ENCODE data around the gene KCNV2. TPM values are rescaled to one million over a fixed set of nuclear protein-coding genes. Genes with fewer than 3 reads are reported as not detected.
A peak's percentile ranks its signal among the peaks of the same experiment; 100 is the strongest.

KCNV2 gene
- total RNA-seq, 1 experiment from 2014 or later, result not detected

DNA sequence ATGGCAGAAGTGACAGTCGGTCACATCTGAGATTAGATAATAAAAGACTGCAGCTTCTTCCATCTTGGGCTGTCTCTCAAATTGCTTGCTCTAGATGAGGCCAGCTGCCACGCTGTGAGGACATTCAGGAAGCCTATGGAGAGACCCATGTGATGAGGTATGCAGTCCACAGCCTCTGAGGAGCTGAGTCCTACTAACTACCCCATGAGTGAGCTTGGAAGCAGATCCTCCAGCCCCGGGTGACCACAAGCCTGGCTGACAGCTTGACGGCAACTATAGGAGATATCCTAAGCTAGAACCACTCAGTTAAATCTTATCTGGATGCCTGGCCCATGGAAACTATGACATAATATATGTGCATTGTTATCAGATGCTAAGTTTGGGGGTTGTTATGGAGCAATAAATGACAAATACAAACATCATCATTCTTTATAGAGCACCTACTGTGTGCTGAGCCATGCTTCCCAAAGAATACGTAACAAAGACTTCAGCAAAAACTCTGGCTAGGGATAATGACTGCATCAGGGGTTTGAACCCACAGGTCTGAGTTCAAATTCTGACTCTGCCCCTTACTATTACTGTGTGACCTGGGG is 26.7 kb downstream of the KCNV2 start:
- DNase-seq (ENCODE audit: low read depth), result no peak
- in situ Hi-C loops (cut with HindIII; ENCODE audit: low pct_unique_long_range_greater_than_20kb, low sequenced_read_pairs), result no loop called here

DNA sequence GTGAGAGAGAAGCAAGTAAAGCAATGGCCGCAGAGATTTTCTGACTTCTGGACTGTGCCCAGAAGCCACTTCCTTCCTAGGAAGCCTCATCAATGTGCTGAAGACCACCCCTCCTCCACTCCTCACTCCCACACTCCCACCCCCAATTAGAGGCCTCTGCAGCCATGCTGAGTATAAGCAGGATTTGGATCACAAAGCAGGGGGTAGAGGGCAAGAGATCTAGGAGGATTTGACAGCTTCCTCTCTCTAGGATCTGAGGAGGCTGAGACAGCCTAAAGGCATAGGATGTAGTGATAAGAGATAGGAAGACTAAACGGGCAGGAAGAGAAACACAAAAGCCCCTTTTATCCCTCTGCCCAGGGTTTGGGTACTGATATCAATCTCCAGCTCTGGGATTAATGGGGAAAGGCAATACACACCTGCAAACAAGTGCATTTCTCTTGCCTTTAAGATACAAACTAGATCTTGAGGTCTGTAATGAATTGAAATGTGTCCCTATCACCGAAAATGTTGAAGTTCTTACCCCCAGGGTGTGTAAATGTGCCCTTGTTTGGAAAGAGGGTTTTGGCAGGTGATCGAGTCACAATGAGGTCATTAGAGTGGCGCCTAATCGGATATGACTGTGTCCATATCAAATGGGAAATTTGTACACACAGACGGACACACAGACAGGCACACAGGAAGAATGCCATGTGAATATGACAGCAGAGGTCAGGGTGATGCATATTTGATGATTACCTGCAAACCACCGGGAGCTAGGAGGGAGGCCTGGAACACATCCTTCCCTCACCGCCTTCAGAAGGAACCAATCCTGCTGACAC is 28.5 kb downstream of the KCNV2 start:
- in situ Hi-C loops (cut with HindIII; ENCODE audit: low pct_unique_long_range_greater_than_20kb, low sequenced_read_pairs), result no loop called here
- no peak for DNase-seq (ENCODE audit: low read depth)

DNA sequence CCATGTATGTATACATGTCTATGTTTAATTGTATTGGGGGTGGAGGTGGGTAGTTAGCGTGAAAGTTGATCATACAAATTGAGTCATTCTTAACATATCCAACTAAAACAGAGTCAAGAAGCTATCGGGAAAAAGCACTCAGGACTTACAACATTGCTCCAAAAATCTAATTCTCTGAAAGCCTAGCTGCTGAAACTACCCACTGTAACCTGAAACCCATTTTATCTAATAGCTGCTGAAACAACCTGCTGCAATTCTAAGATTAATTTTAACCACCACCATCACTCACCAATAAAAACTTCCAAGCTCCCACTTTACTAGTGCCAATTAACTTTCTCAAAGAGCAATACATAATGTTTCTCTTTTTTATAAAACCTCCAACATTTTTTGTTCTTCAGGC is 32.2 kb downstream of the KCNV2 start:
- DNase-seq (ENCODE audit: low read depth), result no peak
- in situ Hi-C loops (cut with HindIII; ENCODE audit: low pct_unique_long_range_greater_than_20kb, low sequenced_read_pairs), result no loop called here

DNA sequence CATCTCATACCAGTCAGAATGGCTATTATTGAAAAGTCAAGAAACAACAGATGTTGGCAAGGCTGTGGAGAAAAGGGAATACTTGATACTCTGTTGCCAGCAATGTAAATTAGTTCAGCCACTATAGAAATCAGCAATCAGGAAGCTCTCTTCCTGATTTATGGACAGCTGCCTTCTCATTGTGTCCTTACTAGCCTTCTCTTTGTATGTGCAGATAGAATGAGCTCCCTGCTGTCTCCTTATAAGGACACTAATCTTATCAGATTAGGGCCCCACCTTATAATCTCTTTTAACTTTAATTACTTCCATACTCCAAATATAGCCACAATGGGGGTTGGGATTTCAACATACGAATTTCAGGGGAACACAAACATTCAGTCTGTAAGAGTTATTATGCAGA is 38.0 kb downstream of the KCNV2 start:
- DNase-seq (ENCODE audit: low read depth), result no peak
- in situ Hi-C loops (cut with HindIII; ENCODE audit: low pct_unique_long_range_greater_than_20kb, low sequenced_read_pairs), result no loop called here

DNA sequence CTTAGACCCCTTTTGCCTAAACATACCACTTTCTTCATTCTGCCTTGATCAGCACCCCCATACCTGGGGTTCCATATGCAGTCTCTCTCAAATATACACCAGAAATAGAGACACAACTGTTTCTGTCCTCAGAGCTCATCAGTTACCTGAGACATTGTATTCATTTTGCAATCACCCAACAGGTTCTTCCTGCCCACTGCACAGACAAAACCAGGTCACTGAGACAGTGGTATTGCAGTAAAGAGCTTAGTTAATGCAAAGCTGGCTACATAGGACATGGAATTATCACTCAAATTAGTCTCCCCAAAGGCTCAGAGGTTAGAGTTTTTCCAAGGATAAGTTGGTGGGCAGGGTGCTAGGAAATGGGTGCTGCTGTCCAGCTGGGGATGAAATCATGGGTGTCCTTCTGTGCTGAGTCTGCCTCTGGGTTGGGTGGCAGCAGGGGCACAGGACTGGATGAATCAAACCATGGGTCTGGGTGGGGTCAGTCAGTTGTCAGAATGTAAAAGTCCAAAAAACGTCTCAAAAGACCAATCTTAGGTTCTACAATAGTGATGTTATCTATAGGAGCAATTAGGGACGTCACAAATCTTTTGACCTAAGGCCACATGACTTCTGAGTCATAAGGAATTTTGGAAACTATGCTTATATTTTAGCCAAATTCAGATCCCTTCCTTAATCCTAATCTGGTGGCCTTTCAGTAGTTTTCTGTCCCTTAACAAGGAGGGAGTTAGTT is 41.0 kb downstream of the KCNV2 start:
- in situ Hi-C loops (cut with HindIII; ENCODE audit: low pct_unique_long_range_greater_than_20kb, low sequenced_read_pairs), result no loop called here

DNA sequence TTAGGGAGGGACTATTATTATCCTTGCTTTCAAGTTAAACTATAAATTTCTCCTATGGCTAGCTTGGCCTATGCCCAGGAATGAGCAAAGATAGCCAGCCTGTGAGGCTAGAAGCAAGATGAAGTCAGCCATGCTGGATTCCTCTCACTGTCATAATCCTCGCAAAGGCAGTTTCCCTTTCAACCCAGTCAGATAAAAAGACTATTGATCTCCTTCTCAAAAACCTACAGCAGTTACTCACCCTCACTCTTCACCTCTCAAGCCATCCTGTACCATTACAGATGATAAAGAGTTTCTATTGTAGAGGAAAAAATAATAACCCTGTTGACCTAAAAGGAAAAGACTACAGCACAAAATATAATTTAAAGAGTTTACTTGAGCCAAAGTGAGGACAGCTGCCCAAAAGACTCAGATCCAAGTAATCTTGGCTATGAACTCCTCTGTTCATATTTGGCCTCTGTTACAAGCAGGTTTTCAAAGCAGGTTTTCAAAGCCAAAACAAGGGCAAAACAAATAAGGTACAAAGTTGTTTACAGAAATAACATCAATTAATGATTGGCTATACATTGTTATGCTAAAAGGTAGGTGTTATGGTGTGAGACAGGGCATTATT is 41.7 kb downstream of the KCNV2 start:
- DNase-seq (ENCODE audit: low read depth), result no peak
- in situ Hi-C loops (cut with HindIII; ENCODE audit: low pct_unique_long_range_greater_than_20kb, low sequenced_read_pairs), result no loop called here

More for the DNA sequence above, 41.0 kb downstream of the KCNV2 start:
- no peak for DNase-seq (ENCODE audit: low read depth)

DNA sequence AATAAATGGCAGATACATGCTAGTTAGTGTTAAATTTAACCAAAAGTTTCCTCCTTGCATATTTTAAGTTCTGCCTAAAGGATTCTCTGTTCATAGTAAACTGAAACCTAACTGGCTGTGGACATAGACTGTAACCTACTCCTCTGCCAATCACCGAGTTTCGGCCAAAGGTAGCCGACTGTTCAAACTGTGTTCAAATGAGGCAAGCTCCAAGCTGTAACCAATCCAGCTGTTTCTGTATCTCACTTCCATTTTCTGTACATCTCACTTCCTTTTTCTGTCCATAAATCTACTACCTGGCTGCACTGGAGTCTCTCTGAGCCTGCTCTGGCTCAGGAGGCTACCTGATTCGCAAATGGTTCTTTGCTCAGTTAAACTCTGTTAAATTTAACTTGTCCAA is 44.1 kb downstream of the KCNV2 start:
- no peak for DNase-seq (ENCODE audit: low read depth)
- in situ Hi-C loops (cut with HindIII; ENCODE audit: low pct_unique_long_range_greater_than_20kb, low sequenced_read_pairs), result no loop called here

DNA sequence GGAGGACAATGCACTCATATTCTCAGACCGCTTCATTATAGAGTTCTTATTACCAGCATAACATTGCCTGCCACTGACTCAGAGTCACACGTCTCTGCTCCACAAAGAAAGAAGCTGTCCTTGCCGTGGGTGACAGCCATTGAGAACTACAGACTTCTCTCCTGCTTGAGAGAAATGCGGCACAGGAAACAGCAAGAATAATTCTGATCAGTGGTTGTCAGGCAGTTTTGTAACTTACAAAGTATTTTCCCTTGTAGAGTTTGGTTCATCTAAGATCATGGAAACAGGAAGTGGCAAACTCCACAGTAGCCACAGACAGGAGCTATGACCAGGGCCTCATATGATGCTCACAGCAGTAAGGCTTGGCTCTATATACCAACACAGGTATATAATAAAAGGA is 47.0 kb downstream of the KCNV2 start:
- in situ Hi-C loops (cut with HindIII; ENCODE audit: low pct_unique_long_range_greater_than_20kb, low sequenced_read_pairs), result no loop called here
- DNase-seq (ENCODE audit: low read depth), result peak; percentile 10

DNA sequence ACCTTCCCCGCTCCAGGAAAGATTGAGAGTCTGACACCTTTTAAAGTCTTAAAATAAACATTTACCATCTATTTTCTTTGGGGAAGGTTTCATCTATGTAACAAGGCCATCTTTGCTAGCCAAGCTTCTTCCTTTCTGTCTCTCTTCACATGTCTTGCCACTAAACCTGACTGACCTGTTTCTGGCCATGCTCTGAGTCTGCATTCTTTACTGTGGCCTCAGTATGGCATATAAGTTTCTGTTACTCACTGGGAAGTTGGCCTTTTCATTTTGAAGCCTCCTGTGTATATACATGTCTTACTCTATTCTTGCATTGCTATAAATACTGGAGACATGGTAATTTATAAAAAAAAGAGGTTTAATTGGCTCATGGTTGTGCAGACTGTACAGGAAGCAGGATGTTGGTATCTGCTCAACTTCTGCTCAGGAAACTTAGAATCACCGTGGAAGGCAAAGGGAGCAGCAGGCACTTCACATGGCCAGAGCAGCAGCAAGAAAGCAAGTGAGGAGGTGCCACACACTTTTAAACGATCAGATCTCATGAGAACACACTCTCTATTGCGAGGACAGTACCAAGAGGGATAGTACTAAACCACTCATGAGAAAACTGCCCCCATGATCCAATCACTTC is 48.1 kb downstream of the KCNV2 start:
- in situ Hi-C loops (cut with HindIII; ENCODE audit: low pct_unique_long_range_greater_than_20kb, low sequenced_read_pairs), result no loop called here
- DNase-seq (ENCODE audit: low read depth), result no peak

DNA sequence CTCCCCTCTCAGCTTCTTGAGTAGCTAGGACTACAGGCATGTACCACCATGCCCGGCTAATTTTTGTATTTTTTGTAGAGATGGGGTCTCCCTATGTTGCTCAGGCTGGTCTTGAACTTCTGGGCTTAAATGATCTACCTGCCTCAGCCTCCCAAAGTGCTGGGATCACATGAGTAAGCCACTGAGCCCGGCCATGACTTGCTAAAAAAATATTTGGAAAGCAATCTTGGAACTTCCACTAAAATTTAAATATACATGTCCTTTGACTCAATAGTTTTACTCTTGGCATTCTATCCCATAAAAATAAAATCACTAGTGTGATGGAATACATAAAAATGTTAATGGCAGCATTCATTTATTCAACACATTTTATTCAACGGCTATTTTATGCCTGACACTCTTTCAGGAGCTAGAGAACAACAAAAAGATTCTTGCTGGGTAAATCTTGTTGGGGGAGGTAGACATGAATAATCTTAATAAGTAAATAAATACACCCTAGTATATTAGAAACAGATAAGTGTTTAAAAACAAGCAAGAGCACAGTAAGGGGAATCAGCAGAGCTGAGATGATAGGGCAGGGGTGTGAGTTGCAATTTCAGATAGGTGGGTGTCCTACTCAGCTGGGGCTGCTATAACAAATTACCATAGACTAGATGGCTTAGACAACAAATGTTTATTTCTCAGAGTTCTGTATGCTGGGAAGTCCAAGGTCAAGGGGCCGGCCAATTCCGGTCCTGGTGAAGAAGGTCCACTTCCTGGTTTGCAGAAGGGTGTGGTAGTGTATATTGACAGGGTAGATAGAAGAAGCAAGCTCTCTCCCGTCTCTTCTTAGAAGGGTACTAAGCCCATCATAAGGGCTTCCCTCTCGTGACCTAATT is 50.7 kb downstream of the KCNV2 start:
- in situ Hi-C loops (cut with HindIII; ENCODE audit: low pct_unique_long_range_greater_than_20kb, low sequenced_read_pairs), result no loop called here
- DNase-seq (ENCODE audit: low read depth), result no peak

DNA sequence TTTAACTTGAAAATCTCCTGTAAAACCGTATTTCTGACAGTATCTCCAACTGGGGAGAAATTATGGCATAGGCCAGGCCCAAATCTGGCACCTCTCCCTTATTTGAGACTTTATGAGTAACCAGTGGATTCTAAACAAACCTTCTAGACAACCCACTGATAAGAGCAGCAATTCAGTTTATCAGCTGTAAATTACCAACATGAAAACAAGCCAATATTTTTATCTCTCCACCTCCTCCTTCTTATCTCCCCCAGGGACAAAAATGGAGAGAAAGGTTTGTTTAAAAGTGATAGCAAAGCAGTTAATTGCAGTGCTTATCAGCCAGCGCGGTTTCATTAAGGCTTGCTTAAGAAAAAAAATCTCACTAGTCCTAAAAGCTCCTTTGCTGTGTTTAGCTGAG is 53.8 kb downstream of the KCNV2 start:
- in situ Hi-C loops (cut with HindIII; ENCODE audit: low pct_unique_long_range_greater_than_20kb, low sequenced_read_pairs), result no loop called here
- no peak for DNase-seq (ENCODE audit: low read depth)

DNA sequence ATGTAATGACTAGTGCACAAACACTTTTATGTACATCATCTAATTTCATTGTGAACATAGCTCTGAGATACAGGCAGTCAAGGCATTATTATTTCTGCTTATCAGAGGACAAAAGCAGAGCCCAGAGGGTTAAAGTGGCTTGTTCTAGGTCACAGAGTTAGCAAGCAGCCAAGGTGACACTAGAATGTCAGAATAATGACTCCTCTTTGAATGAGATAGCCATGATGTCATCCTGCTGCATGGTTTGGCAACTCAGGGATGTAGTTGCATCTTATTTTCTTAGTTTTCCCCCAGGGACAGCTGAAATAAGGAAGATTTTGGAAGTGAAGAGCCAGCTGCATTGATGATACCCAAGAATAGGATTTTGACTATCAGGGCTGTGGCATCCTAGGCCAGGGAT is 54.4 kb downstream of the KCNV2 start:
- in situ Hi-C loops (cut with HindIII; ENCODE audit: low pct_unique_long_range_greater_than_20kb, low sequenced_read_pairs), result no loop called here
- DNase-seq (ENCODE audit: low read depth), result no peak

DNA sequence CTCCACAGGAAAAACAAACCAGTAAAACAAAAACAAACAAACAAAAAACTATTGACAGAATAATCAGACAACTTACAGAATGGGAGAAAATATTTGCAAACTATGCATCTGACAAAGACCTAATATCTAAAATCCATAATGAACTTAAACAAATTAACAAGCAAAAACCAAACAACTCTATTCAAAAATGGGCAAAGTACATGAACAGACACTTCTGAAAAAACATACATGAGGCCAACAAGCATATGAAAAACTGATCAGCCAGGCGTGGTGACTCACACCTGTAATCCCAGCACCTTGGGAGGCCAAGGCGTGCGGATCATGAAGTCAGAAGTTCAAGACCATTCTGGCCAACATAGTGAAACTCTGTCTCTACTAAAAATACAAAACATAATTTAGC is 60.1 kb downstream of the KCNV2 start:
- DNase-seq (ENCODE audit: low read depth), result no peak
- in situ Hi-C loops (cut with HindIII; ENCODE audit: low pct_unique_long_range_greater_than_20kb, low sequenced_read_pairs), result no loop called here

DNA sequence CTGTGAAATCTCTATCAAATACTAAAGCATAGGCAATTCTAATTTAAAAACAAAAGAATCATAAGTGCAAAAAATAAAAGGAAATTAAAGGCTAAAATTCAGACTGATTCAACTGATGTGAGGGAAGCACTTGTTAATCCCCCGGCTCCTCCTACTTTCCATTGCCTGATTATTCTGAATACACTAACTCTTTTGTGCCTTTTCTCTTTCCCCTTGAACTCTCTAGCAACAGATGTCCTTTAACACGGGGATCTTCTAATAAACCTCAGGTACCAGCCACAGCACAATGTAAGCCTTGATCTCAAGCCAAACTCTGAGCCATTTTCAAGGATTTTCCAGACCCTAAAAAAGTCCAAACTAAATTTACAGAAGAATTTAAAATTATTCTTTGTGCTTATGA is 61.5 kb downstream of the KCNV2 start:
- no peak for DNase-seq (ENCODE audit: low read depth)
- in situ Hi-C loops (cut with HindIII; ENCODE audit: low pct_unique_long_range_greater_than_20kb, low sequenced_read_pairs), result no loop called here

Data from Caki2 (cell line).